ENCODE data around the gene FAM120B.
"Not testable (repeated sequence)": the region's sequence is repeated elsewhere in the genome, so short reads cannot be mapped to it uniquely, and the experiment has no call there.

FAM120B gene

DNA sequence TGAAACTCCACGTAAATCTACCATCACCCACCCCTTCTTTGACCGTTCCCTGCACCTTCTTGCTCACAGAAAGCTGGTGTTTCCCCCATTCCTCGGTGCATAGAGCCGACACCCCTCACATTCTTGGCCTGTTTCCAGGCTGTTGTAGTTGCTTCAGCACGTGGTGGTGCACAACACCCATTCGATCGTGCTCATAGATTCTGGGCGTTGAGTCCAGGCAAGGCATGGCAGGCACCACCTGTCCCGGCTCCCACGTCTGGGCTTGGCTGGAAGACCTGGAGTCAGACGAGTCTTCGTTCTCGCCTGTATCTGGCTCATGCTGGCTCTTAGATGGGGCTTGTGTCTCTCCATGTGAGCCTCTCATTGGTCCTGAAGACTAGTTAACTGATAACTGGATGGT lies 100.6 kb downstream of the FAM120B start:
- peaks cover 14 to 25% of the 10 kb centered on the region in 2 donors for H3K36me3 ChIP-seq (ENCODE audit: control insufficient read depth in 2 of 2, insufficient read depth in 2 of 2, low read length in 2 of 2)

DNA sequence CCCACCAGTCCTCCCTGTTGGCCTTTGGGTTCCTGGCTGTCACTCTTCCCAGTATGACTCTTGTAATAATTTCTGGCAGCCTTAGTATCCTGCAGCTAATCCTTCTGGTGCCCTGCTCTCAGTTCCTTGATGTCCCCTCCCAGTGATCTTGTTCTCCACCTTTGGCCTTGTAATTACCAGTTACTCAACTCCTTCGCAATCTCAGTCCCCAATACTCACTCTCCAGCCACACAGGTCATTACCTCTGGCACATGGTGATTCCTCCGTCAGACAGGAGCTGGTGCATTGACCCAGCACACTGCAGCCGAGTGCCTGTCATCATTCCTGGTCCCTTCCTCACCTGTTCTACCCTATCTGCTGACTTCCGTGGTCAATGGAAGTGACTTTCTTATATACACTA lies 101.4 kb downstream of the FAM120B start:
- Histone ChIP-seq H3K9ac (ENCODE audit: low read length in 2 of 2) (no peak overlapping the region), H3K4me3 (ENCODE audit: low read length in 2 of 2) (no peak overlapping the region), H3K27me3 (ENCODE audit: control insufficient read depth in 1 of 2, insufficient read depth in 2 of 2, low read length in 2 of 2) (no peaks in the 10 kb centered on the region), H3K4me1 (ENCODE audit: control insufficient read depth, insufficient read depth, low read length) (no peaks in the 10 kb centered on the region), H3K9me3 (ENCODE audit: control insufficient read depth in 2 of 2, low read length in 2 of 2) (peaks cover 0 to under 1% of the 10 kb centered on the region in 2 donors), H3K27ac (ENCODE audit: low read length) (no peak overlapping the region), H3K36me3 (ENCODE audit: control insufficient read depth in 2 of 2, insufficient read depth in 2 of 2, low read length in 2 of 2) (peaks cover 14 to 22% of the 10 kb centered on the region in 2 donors)

More for the DNA sequence above, 100.6 kb downstream of the FAM120B start:
- no peak overlapping the region for H3K4me3 ChIP-seq (ENCODE audit: low read length in 2 of 2)
- no peaks in the 10 kb centered on the region for H3K9me3 ChIP-seq (ENCODE audit: control insufficient read depth in 2 of 2, low read length in 2 of 2)
- H3K9ac ChIP-seq (ENCODE audit: low read length in 2 of 2), result no peak overlapping the region
- H3K27ac ChIP-seq (ENCODE audit: low read length), result no peak overlapping the region
- H3K27me3 ChIP-seq (ENCODE audit: control insufficient read depth in 1 of 2, insufficient read depth in 2 of 2, low read length in 2 of 2), result no peaks in the 10 kb centered on the region
- H3K4me1 ChIP-seq (ENCODE audit: control insufficient read depth, insufficient read depth, low read length), result no peaks in the 10 kb centered on the region

DNA sequence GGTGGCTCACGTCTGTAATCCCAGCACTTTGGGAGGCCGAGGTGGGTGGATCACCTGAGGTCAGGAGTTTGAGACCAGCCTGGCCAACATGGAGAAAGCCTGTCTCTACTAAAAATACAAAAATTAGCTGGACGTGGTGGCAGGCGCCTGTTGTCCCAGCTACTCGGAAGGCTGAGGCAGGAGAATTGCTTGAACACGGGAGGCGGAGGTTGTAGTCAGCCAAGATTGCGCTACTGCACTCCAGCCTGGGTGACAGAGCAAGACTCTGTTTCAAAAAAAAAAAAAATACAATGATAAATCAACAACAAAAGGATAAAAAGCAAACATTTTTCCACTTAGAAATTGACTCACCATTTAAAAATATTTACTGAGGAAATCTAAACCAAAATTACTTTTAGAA lies 103.2 kb downstream of the FAM120B start:
- not testable (repeated sequence) for H3K9me3 ChIP-seq (ENCODE audit: control insufficient read depth in 2 of 2, low read length in 2 of 2); H3K27me3 ChIP-seq (ENCODE audit: control insufficient read depth in 1 of 2, insufficient read depth in 2 of 2, low read length in 2 of 2); H3K27ac ChIP-seq (ENCODE audit: low read length); H3K4me1 ChIP-seq (ENCODE audit: control insufficient read depth, insufficient read depth, low read length); H3K4me3 ChIP-seq (ENCODE audit: low read length in 2 of 2); H3K9ac ChIP-seq (ENCODE audit: low read length in 2 of 2)
- peaks cover 8 to 15% of the 10 kb centered on the region in 2 donors for H3K36me3 ChIP-seq (ENCODE audit: control insufficient read depth in 2 of 2, insufficient read depth in 2 of 2, low read length in 2 of 2)

DNA sequence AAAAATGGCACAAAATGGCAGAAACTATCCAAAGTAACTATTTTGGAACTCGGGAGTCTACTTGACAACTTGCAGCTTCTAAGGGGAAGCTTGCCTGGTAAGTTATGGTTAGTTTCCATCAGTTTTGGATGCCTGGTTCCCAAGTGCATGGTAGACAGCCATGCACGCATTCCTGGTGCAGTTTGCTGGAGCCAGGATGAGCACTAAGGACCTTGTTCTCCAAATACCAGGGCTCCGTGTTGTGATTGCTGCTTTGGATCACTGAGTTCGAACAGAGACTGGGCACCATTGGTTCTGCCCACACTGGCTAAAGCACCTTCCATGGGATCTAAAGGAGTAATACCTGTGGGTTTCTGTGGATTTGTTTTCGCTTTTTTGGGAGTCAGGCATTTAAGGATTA lies 103.7 kb downstream of the FAM120B start:
- peaks cover 3 to 10% of the 10 kb centered on the region in 2 donors for H3K36me3 ChIP-seq (ENCODE audit: control insufficient read depth in 2 of 2, insufficient read depth in 2 of 2, low read length in 2 of 2)
- H3K9me3 ChIP-seq (ENCODE audit: control insufficient read depth in 2 of 2, low read length in 2 of 2), result peaks cover 0 to 7% of the 10 kb centered on the region in 2 donors
- peaks cover 0 to under 1% of the 10 kb centered on the region in 2 donors for H3K27me3 ChIP-seq (ENCODE audit: control insufficient read depth in 1 of 2, insufficient read depth in 2 of 2, low read length in 2 of 2)
- H3K27ac ChIP-seq (ENCODE audit: low read length), result no peak overlapping the region
- no peak overlapping the region for H3K4me3 ChIP-seq (ENCODE audit: low read length in 2 of 2)
- H3K4me1 ChIP-seq (ENCODE audit: control insufficient read depth, insufficient read depth, low read length), result no peaks in the 10 kb centered on the region
- H3K9ac ChIP-seq (ENCODE audit: low read length in 2 of 2), result no peak overlapping the region

DNA sequence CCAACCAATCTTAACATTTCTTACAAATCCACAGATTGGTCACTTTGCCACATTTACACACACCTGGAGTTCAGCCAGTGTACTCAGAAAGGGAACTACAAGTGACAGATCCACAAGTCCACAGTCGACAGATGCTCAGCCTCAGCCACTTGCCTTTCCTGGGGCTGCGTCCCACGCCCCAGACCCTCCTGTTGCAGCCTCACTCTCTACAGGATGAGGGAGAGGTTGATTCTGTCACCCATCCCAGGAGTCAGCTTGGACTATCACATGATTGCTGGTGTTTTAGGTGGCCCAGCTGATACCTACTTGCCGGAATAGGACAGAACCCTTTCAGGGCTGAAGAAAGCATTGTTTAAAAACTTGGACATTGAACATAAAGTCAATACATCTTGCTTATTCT lies 108.8 kb downstream of the FAM120B start:
- Histone ChIP-seq H3K27ac (ENCODE audit: low read length) (no peak overlapping the region), H3K27me3 (ENCODE audit: control insufficient read depth in 1 of 2, insufficient read depth in 2 of 2, low read length in 2 of 2) (peaks cover 7 to 9% of the 10 kb centered on the region in 2 donors), H3K9me3 (ENCODE audit: control insufficient read depth in 2 of 2, low read length in 2 of 2) (peaks cover 0 to 7% of the 10 kb centered on the region in 2 donors), H3K9ac (ENCODE audit: low read length in 2 of 2) (no peak overlapping the region), H3K4me3 (ENCODE audit: low read length in 2 of 2) (no peak overlapping the region), H3K4me1 (ENCODE audit: control insufficient read depth, insufficient read depth, low read length) (no peaks in the 10 kb centered on the region), H3K36me3 (ENCODE audit: control insufficient read depth in 2 of 2, insufficient read depth in 2 of 2, low read length in 2 of 2) (no peaks in the 10 kb centered on the region)

DNA sequence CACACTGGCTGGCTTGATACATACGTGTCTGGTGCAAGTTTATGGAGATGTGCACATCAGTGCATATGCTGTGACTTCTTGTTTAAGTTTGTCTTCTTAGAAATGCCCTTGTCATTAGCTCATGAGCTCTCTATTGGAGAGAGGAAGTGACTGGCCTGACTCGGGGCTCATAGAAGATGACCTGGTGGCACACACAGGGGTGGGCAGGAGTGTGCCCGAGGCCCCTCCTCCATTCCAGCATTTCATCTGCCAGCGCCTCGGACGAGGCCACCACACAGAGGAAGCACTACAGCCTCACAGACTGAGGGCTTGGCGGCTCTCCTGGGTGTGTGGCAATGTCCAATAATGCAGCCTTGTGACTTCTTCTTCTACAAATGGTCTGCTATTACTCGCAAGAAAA lies 109.7 kb downstream of the FAM120B start:
- Histone ChIP-seq H3K9me3 (ENCODE audit: control insufficient read depth in 2 of 2, low read length in 2 of 2) (peaks cover 0 to 7% of the 10 kb centered on the region in 2 donors), H3K9ac (ENCODE audit: low read length in 2 of 2) (no peak overlapping the region), H3K4me1 (ENCODE audit: control insufficient read depth, insufficient read depth, low read length) (no peaks in the 10 kb centered on the region), H3K4me3 (ENCODE audit: low read length in 2 of 2) (no peak overlapping the region), H3K27ac (ENCODE audit: low read length) (no peak overlapping the region), H3K27me3 (ENCODE audit: control insufficient read depth in 1 of 2, insufficient read depth in 2 of 2, low read length in 2 of 2) (peaks cover 7 to 9% of the 10 kb centered on the region in 2 donors), H3K36me3 (ENCODE audit: control insufficient read depth in 2 of 2, insufficient read depth in 2 of 2, low read length in 2 of 2) (no peaks in the 10 kb centered on the region)

DNA sequence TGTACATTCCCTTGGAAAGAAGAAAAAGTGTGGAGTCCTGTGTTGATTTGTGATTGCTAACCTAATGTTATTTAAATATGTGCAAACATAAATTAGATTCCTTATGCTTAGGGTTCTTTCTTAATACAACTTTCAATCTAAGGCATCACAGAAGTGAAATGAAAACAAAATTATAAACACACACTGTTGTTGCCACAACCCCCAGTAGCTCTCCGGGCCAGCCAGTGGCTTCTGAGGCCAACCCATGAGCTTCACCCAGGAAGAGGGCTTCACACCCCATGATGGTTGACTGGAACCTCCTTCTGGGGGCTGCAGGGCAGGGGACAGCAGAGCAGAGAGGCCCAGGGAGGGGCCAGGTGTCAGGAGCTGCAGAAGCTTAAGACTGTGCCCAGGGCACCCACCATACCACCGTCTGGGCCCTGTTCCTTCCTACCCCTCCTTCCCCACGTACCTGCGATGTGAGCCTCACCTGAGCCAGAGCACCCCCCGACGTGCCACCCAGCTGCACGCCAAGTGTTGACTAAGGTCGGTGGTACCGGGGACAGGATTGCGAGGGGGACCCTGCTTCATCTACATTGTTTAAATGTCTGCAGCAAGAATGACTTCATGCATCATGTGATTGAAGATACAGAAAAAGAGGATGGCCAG lies 110.5 kb downstream of the FAM120B start:
- Histone ChIP-seq H3K4me1 (ENCODE audit: control insufficient read depth, insufficient read depth, low read length) (no peaks in the 10 kb centered on the region), H3K9ac (ENCODE audit: low read length in 2 of 2) (no peak overlapping the region), H3K27ac (ENCODE audit: low read length) (no peak overlapping the region), H3K27me3 (ENCODE audit: control insufficient read depth in 1 of 2, insufficient read depth in 2 of 2, low read length in 2 of 2) (peaks cover 9 to 10% of the 10 kb centered on the region in 2 donors), H3K9me3 (ENCODE audit: control insufficient read depth in 2 of 2, low read length in 2 of 2) (peaks cover 0 to 7% of the 10 kb centered on the region in 2 donors), H3K4me3 (ENCODE audit: low read length in 2 of 2) (no peak overlapping the region), H3K36me3 (ENCODE audit: control insufficient read depth in 2 of 2, insufficient read depth in 2 of 2, low read length in 2 of 2) (no peaks in the 10 kb centered on the region)

DNA sequence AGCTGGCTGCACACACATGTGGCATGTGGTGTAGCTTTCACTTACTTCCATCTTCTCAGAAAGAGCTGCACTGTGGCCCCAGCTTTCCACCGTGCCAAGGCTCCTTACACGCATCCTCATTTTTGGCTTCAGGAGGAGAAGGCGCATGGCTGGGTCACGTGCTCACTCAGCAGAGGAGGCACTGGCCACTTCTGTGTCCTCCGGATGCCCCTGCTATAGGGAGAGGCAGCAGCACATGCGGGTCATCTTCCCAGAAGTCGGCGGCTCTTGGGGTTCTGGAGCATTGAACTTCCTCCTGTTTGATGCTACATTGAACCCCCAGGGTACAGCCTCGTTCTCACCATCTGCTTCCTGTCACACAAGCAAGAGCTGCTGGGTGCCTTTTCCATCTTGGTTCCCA lies 111.3 kb downstream of the FAM120B start:
- Histone ChIP-seq H3K27ac (ENCODE audit: low read length) (no peak overlapping the region), H3K9ac (ENCODE audit: low read length in 2 of 2) (no peak overlapping the region), H3K4me1 (ENCODE audit: control insufficient read depth, insufficient read depth, low read length) (no peaks in the 10 kb centered on the region), H3K27me3 (ENCODE audit: control insufficient read depth in 1 of 2, insufficient read depth in 2 of 2, low read length in 2 of 2) (peaks cover 9 to 11% of the 10 kb centered on the region in 2 donors), H3K4me3 (ENCODE audit: low read length in 2 of 2) (no peak overlapping the region), H3K36me3 (ENCODE audit: control insufficient read depth in 2 of 2, insufficient read depth in 2 of 2, low read length in 2 of 2) (no peaks in the 10 kb centered on the region), H3K9me3 (ENCODE audit: control insufficient read depth in 2 of 2, low read length in 2 of 2) (peaks cover 0 to 7% of the 10 kb centered on the region in 2 donors)

DNA sequence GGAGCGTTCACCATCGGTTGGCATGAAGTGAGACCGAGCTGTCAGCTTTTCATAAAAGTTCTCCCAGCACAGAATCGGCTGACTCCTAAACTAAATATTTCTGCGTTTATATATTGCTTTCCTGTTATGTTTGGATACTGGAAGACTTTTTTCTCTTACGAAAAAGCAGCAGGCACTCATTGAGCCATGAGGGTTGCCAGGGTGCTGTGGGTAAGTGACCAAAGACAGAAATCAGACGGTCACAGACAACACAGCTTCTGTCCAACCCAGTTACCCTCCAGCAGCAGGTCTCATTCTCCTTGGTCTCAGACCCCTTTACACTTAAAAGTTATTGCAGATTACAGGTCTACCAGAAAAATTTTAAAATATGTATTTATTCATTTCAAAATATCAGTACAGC lies 113.7 kb downstream of the FAM120B start:
- no peak overlapping the region for H3K27ac ChIP-seq (ENCODE audit: low read length)
- H3K36me3 ChIP-seq (ENCODE audit: control insufficient read depth in 2 of 2, insufficient read depth in 2 of 2, low read length in 2 of 2), result no peaks in the 10 kb centered on the region
- peaks cover 18 to 19% of the 10 kb centered on the region in 2 donors for H3K27me3 ChIP-seq (ENCODE audit: control insufficient read depth in 1 of 2, insufficient read depth in 2 of 2, low read length in 2 of 2)
- H3K9me3 ChIP-seq (ENCODE audit: control insufficient read depth in 2 of 2, low read length in 2 of 2), result no peaks in the 10 kb centered on the region
- no peaks in the 10 kb centered on the region for H3K4me1 ChIP-seq (ENCODE audit: control insufficient read depth, insufficient read depth, low read length)
- H3K9ac ChIP-seq (ENCODE audit: low read length in 2 of 2), result no peak overlapping the region
- H3K4me3 ChIP-seq (ENCODE audit: low read length in 2 of 2), result no peak overlapping the region

DNA sequence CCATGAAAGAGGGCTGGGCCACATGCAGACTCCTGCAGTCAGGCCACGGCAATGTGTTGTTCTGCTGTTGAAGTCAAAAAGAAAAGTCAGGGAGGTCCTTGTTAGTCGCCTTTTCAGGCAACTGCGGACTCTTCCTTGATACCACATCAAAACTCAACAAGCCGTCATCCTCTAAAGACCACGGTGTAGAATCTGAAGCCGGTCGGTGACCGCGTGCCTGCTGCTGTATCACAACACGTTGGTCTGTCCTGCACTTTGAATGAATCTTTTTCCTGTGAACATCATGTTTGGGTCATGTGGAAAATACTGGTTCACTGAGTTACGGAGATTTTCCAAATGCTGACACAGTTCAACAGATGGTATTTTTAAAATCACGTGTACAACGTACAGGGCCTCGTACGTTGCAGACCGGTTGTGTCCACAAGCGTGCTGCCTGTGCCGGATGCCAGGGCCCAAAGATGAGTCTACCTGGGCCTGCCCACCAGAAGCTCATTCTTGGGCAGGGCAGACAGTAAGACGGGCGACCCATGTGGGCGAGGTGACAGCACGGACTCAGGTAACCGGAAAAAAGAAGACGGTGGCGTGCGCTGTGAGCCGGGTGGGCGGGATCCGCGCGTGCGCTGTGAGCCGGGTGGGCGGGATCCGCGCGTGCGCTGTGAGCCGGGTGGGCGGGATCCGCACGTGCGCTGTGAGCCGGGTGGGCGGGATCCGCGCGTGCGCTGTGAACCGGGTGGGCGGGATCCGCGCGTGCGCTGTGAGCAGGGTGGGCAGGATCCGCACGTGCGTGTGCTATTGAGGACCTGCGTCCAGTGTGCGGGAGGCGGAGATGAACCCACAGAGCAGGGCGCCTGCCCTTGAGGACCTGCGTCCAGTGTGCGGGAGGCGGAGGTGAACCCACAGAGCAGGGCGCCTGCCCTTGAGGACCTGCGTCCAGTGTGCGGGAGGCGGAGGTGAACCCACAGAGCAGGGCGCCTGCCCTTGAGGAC lies 114.5 kb downstream of the FAM120B start:
- no peak overlapping the region for H3K4me3 ChIP-seq (ENCODE audit: low read length in 2 of 2)
- H3K9me3 ChIP-seq (ENCODE audit: control insufficient read depth in 2 of 2, low read length in 2 of 2), result no peaks in the 10 kb centered on the region
- H3K27ac ChIP-seq (ENCODE audit: low read length), result no peak overlapping the region
- no peaks in the 10 kb centered on the region for H3K36me3 ChIP-seq (ENCODE audit: control insufficient read depth in 2 of 2, insufficient read depth in 2 of 2, low read length in 2 of 2)
- H3K4me1 ChIP-seq (ENCODE audit: control insufficient read depth, insufficient read depth, low read length), result no peaks in the 10 kb centered on the region
- peaks cover 17 to 18% of the 10 kb centered on the region in 2 donors for H3K27me3 ChIP-seq (ENCODE audit: control insufficient read depth in 1 of 2, insufficient read depth in 2 of 2, low read length in 2 of 2)
- no peak overlapping the region for H3K9ac ChIP-seq (ENCODE audit: low read length in 2 of 2)

Measured in stomach smooth muscle (tissue), 2 donors.